RWPE1 (cell line): ENCODE results near the gene ZSWIM5.

Source experiments
- CTCF ChIA-PET: fragments of 350-600 bp; sonication (Branson Sonifier 250); formaldehyde crosslinking; extraction: SDS; loops from one replicate; lab custom pipeline; 2021; lab: Yijun Ruan, JAX
- POLR2A ChIA-PET: fragments of 400-600 bp; formaldehyde crosslinking; extraction: SDS; loops from one replicate; lab custom pipeline; 2020; ENCODE audit warnings: antibody characterized with exemption; ENCODE audit not compliant: low non-redundant PET; lab: Yijun Ruan, JAX
- DNase-seq: peaks from one replicate; pipeline ENCODE4 v3.0.0; 2012; ENCODE audit warnings: low spot score
- H3K27ac ChIP-seq: fragments of 450-650 bp; 2 replicates; pipeline ENCODE4 v1.5.1; 2017
- TF ChIP-seq, protein P1 (sequence below): fragments of 450-650 bp; conservative IDR thresholded peaks from 2 replicates; pipeline ENCODE4 v1.5.1; 2017; ENCODE audit warnings: low read depth, mild to moderate bottlenecking

The ZSWIM5 gene

GRCh38 chr1:45059829-45060228 is 146.6 kb downstream of the ZSWIM5 start:
- no peak overlapping the region for H3K27ac ChIP-seq
- DNase-seq: no peak
- TF ChIP-seq, protein P1, sequence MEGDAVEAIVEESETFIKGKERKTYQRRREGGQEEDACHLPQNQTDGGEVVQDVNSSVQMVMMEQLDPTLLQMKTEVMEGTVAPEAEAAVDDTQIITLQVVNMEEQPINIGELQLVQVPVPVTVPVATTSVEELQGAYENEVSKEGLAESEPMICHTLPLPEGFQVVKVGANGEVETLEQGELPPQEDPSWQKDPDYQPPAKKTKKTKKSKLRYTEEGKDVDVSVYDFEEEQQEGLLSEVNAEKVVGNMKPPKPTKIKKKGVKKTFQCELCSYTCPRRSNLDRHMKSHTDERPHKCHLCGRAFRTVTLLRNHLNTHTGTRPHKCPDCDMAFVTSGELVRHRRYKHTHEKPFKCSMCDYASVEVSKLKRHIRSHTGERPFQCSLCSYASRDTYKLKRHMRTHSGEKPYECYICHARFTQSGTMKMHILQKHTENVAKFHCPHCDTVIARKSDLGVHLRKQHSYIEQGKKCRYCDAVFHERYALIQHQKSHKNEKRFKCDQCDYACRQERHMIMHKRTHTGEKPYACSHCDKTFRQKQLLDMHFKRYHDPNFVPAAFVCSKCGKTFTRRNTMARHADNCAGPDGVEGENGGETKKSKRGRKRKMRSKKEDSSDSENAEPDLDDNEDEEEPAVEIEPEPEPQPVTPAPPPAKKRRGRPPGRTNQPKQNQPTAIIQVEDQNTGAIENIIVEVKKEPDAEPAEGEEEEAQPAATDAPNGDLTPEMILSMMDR: no peak
- POLR2A ChIA-PET: no interaction called here
- CTCF ChIA-PET: interaction anchor here (0.9 kb wide), 1 partner anchor 16 kb away, joined by 3 read pairs; no protein-coding TSS in a partner anchor

- no peak overlapping the region for H3K27ac ChIP-seq
- ChIA-PET CTCF (no interaction called here), POLR2A (no interaction called here)
- TF ChIP-seq, protein P1: no peak
- no peak for DNase-seq
Observed at GRCh38 chr1:45057542-45057941, 148.9 kb downstream of the ZSWIM5 start.

DNA sequence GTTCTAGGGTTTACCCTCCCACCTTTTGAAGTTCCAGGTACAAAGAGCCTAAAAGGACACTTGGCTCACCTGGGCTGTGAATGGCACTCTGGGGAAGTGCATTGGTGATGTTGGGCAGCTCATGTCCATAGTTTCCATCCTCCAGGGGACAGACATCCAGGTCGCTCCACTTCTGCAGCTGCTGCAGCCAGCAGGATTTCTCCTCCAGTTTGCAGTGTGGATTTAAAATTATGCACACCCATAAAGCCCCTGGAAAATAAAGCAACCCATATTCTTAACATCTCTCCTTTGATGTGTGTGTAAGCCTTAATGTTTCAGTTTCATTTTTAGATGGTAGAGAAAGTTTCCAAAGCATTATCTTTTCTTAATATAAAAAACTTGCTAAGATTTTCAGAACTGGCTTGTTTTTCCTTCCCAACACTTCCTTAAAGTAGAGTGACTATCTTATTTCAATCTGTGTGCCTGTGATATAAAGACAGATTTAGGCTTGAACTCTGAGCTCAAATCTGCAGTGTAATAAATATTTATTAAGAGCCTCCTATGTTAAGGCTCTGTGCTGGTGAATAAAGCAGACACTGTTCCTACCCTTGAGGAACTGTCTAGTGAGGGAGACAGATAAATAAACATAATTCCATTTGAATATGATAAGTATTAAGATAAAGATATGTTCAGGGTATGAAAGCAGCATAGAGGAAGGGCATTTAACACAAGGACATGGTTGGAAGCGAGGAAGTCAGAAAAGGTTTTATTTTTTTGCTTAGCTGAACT is 155.2 kb downstream of the ZSWIM5 start:
- ChIA-PET CTCF (no interaction called here), POLR2A (no interaction called here)
- H3K27ac ChIP-seq: no peak overlapping the region
- TF ChIP-seq, protein P1: no peak
- DNase-seq: no peak

DNA sequence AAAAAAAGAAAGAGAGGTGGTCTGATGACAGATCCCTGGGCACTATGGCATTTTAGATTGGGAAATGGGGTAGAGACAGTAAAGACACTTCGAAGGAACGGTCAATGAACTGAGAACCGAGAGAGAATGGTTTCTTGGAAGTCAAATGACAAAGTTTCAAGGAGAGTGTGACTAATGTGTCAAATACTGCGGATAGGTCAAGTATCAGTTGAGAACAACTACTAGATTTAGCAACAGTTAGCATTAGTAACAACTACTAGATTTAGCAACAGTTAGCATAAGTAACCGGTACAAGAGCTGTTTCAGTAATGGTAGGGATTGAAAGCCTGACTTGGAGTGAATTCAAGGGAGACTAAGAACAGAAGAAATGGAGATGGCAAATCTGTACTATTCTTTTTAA is 159.4 kb downstream of the ZSWIM5 start:
- CTCF ChIA-PET: no interaction called here
- TF ChIP-seq, protein P1: no peak
- no peak overlapping the region for H3K27ac ChIP-seq
- POLR2A ChIA-PET: no interaction called here
- no peak for DNase-seq

DNA sequence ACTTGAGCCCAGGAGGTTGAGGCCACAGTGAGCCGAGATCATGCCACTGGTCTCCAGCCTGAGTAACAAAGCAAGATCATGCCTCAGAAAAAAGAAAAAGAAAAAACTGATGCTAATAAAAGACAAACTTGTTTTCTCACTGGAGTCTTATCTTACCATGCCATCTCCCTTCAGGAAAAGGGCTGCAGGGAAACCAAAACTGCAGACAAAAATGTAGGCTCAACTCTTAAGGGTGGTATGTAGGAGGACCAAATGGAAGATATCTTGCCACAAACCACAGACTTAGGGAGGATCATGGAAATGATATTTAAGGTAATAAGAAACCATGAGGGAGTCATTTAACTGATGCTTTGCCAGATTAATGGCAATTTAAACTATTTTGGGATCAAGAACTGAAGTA is 161.5 kb downstream of the ZSWIM5 start:
- POLR2A ChIA-PET: no interaction called here

GRCh38 chr1:45043094-45043493 is 163.3 kb downstream of the ZSWIM5 start:
- TF ChIP-seq, protein P1: no peak
- H3K27ac ChIP-seq: no peak overlapping the region
- DNase-seq: no peak
- POLR2A ChIA-PET: interaction anchor here (0.6 kb wide), 1 partner anchor 27 kb away, joined by 3 read pairs; no protein-coding TSS in a partner anchor
- CTCF ChIA-PET: interaction anchor here (1.0 kb wide), 1 partner anchor 257 kb away, joined by 3 read pairs; no protein-coding TSS in a partner anchor

More for the DNA sequence above, 161.5 kb downstream of the ZSWIM5 start:
- CTCF ChIA-PET: no interaction called here
- DNase-seq: no peak
- TF ChIP-seq, protein P1: no peak
- no peak overlapping the region for H3K27ac ChIP-seq
